WERI-Rb-1 (cell line): Measurements from ENCODE around the gene SLC2A8.
A peak's percentile ranks its signal among the peaks of the same experiment; 100 is the strongest.

ENCODE experiments used
- DNase-seq: peaks from one replicate; pipeline ENCODE4 v3.0.0-alpha.2; 2020
- H3K27ac ChIP-seq: fragments of 250-450 bp; sonication (Bioruptor Pico); 2 replicates; pipeline ENCODE4 v1.5.1; 2020; ENCODE audit warnings: mild to moderate bottlenecking, moderate library complexity
- H3K27me3 ChIP-seq: fragments of 250-450 bp; sonication (Bioruptor Pico); 2 replicates; pipeline ENCODE4 v1.5.1; 2021; ENCODE audit warnings: mild to moderate bottlenecking, low read depth, moderate library complexity; ENCODE audit not compliant: insufficient read depth, severe bottlenecking
- H3K36me3 ChIP-seq: fragments of 250-450 bp; sonication (Bioruptor Pico); 2 replicates; pipeline ENCODE4 v1.5.1; 2020; ENCODE audit warnings: mild to moderate bottlenecking, moderate library complexity
- H3K4me3 ChIP-seq: 2 replicates; pipeline ENCODE4 v1.5.1; 2011; ENCODE audit warnings: low read depth, mild to moderate bottlenecking, control low read depth, low read length
- H3K9me3 ChIP-seq: fragments of 250-450 bp; sonication (Bioruptor Pico); 2 replicates; pipeline ENCODE4 v1.5.1; 2021; ENCODE audit warnings: mild to moderate bottlenecking, moderate library complexity; ENCODE audit not compliant: severe bottlenecking
- TF ChIP-seq, protein P1 (sequence below): IDR thresholded peaks from 2 replicates; pipeline ENCODE4 v1.5.1; 2011; ENCODE audit warnings: low read depth, mild to moderate bottlenecking, control low read depth, inconsistent platforms, low read length

SLC2A8 gene

GRCh38 chr9:127417131-127418036 is 20.4 kb downstream of the SLC2A8 start:
- TF ChIP-seq, protein P1, sequence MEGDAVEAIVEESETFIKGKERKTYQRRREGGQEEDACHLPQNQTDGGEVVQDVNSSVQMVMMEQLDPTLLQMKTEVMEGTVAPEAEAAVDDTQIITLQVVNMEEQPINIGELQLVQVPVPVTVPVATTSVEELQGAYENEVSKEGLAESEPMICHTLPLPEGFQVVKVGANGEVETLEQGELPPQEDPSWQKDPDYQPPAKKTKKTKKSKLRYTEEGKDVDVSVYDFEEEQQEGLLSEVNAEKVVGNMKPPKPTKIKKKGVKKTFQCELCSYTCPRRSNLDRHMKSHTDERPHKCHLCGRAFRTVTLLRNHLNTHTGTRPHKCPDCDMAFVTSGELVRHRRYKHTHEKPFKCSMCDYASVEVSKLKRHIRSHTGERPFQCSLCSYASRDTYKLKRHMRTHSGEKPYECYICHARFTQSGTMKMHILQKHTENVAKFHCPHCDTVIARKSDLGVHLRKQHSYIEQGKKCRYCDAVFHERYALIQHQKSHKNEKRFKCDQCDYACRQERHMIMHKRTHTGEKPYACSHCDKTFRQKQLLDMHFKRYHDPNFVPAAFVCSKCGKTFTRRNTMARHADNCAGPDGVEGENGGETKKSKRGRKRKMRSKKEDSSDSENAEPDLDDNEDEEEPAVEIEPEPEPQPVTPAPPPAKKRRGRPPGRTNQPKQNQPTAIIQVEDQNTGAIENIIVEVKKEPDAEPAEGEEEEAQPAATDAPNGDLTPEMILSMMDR, result no peak
- Histone ChIP-seq H3K36me3 (peaks cover 14% of the 10 kb centered on the region), H3K4me3 (no peak overlapping the region), H3K9me3 (no peaks in the 10 kb centered on the region), H3K27me3 (no peaks in the 10 kb centered on the region), H3K27ac (peak overlapping the region; percentile 6; the same call in 1 of the 2 replicates)
- no peak for DNase-seq

GRCh38 chr9:127418037-127418471 is 21.1 kb downstream of the SLC2A8 start:
- peak overlapping the region; percentile 23 for H3K27ac ChIP-seq
- DNase-seq, result peak; percentile 89
- TF ChIP-seq, protein P1, result peak; percentile 88
- H3K36me3 ChIP-seq, result peaks cover 8% of the 10 kb centered on the region
- H3K9me3 ChIP-seq, result no peaks in the 10 kb centered on the region
- no peaks in the 10 kb centered on the region for H3K27me3 ChIP-seq
- H3K4me3 ChIP-seq, result no peak overlapping the region

GRCh38 chr9:127419348-127419747 is 22.4 kb downstream of the SLC2A8 start:
- TF ChIP-seq, protein P1, result no peak
- H3K27ac ChIP-seq, result no peak overlapping the region; the same call in 1 of the 2 replicates
- no peak overlapping the region for H3K4me3 ChIP-seq
- no peaks in the 10 kb centered on the region for H3K9me3 ChIP-seq
- DNase-seq, result no peak
- H3K36me3 ChIP-seq, result peaks cover 5% of the 10 kb centered on the region
- no peaks in the 10 kb centered on the region for H3K27me3 ChIP-seq

DNA sequence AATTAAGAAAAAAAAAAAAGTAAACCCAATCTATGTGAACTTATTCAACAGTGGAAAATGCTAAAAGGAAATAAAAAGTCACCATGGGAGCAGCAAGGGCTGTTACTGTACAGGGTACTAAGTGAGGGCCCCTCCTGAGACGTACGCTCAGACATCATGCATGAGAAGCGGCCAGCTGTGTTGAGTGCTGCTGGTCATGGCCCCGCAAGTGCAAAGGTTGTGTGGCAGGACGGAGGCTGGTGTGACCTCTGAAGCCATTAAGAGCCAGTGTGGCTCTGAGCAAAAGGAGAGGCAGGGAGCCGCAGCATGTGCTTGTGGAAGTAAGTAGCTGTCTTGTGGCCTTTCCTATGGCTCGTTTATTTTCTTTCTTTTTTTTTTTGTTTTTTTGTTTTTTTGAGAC is 24.1 kb downstream of the SLC2A8 start:
- Histone ChIP-seq H3K9me3 (no peaks in the 10 kb centered on the region), H3K4me3 (no peak overlapping the region), H3K27ac (no peak overlapping the region), H3K36me3 (peaks cover 14% of the 10 kb centered on the region), H3K27me3 (no peaks in the 10 kb centered on the region)
- TF ChIP-seq, protein P1, result no peak
- DNase-seq, result no peak

- Histone ChIP-seq H3K27ac (peak overlapping the region; percentile 99), H3K4me3 (peak overlapping the region; percentile 97)
- DNase-seq, result no peak
Observed at GRCh38 chr9:127422133-127422782, 25.3 kb downstream of the SLC2A8 start.

More at GRCh38 chr9:127422133-127422782, 25.3 kb downstream of the SLC2A8 start:
- no peaks in the 10 kb centered on the region for H3K9me3 ChIP-seq
- TF ChIP-seq, protein P1, result no peak
- H3K27me3 ChIP-seq, result no peaks in the 10 kb centered on the region
- peaks cover 26% of the 10 kb centered on the region for H3K36me3 ChIP-seq
